HG03575 (cell line): ENCODE data around the gene COL2A1.

Experiments used
- ATAC-seq: cut with Tn5 transposase; IDR thresholded peaks from one replicate; pipeline ENCODE4 v1.9.1; 2021; ENCODE audit not compliant: unreplicated experiment, insufficient number of reproducible peaks, low FRiP score; ENCODE audit errors: extremely low read depth

COL2A1 gene

DNA sequence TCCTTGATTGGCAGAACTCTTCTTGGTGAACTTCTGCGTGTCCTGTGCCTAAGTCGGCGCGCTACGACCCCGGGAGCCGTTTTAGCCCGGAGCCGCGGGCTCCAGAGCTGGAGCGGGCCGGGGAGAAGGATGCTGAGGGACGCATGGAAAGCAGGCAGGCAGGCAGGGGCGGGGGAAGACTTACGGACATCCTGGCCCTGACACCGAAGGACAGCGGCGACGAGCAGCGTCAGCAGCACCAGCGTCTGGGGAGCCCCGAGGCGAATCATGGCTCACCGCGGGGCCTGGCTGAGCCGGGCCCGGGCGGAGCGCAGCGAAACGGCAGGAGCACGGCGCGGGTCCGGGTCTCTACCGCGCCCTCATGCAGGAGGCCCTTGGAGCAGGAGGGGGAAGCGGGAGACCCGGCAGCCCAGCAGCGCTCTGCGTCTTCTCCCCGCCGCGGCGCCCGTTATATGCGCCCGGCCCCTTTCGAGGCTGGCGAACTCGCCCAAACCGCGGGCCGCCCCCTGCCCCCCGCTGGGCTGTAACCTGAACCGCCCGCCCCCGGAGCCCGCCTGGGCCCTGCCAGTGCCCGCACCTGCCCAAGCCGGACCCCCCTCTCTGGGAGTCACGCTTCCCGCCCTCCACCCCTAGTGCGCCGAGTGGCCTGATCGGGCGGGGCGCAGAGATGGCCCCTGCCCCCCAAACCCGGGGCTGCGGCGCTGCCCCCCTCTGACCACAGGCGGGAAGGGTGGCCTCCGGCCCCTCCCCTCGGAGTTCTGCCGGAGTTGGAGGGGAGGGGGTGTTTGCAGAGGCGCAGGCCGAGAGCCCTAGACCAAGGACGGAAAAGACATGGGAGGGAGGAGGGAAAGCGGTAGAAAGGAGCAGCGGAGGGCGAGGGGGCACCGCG is at the start of gene COL2A1:
Gene COL2A1, minus strand, starts transcription at position 424 of the 889 bp plus-strand sequence. Its CDS starts 155 bp downstream, at position 269.
- no peak for ATAC-seq

DNA sequence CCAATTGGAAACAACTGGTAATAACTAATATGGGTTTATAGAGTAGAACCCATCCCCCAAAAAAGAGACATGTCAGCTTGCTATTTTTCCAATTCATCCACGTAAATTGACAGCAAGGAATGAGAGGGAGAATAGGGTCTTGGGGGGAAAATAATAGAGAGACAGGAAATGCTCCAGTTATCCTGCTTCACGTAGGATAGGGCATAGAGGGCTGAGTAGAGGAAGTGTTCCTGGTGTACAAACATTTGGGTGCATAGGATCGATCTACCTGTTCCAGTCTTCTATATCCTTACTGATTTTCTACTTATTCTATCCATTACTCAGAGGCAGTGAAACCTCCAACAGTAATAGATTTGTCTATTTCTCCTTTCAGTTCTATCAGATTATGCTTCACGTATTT is 49.6 kb upstream of the COL2A1 start:
- no peak for ATAC-seq

- ATAC-seq: no peak
Measured at GRCh38 chr12:48053122-48053521, 48.8 kb upstream of the COL2A1 start.

DNA sequence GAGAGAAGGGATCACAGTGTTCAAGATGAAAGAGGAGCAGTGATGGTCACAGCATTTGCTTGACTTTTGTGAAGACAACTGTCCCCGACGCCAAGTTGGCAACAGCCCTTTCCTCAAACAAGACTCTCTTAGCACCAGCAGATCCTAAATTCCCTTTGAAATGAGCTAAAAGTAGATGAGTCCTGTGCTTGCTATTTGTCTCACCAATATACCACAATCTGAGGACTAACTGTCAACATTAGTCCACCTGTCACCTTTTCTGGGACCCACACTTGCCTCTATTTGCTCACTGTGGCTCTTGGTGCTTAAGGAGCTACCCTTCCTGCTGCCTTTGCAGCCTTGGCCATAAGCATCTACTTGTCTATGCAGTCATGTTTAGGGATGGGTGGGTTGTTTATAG is 47.4 kb upstream of the COL2A1 start:
- ATAC-seq: no peak

- no peak for ATAC-seq
Measured at GRCh38 chr12:48050174-48050573, 45.9 kb upstream of the COL2A1 start.

DNA sequence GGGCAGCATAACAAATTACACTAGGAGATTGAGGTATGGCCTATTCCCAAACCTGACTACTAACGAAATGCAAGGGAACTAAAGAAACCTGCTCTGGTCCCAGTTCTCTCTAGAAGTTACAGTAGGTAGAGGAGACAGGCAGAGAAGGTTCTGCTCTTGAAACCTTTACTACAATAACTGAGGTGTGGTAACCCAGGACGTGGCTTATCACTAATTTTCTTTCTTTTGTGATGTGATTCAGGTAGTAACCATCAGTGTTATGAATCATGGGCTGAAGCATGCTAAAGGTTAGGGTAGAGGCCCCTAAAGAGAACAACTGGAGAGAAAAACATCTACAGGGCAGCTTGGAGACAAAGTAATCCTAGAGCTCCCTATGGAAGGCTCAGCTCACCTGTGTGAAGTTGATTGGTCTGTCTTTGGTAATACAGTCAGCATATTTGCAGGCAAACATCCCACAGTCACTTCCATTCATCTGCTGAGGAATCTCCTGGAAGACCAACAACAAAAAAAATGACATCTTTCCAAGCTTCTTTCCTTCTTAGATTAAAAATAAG is 41.8 kb upstream of the COL2A1 start:
- no peak for ATAC-seq

DNA sequence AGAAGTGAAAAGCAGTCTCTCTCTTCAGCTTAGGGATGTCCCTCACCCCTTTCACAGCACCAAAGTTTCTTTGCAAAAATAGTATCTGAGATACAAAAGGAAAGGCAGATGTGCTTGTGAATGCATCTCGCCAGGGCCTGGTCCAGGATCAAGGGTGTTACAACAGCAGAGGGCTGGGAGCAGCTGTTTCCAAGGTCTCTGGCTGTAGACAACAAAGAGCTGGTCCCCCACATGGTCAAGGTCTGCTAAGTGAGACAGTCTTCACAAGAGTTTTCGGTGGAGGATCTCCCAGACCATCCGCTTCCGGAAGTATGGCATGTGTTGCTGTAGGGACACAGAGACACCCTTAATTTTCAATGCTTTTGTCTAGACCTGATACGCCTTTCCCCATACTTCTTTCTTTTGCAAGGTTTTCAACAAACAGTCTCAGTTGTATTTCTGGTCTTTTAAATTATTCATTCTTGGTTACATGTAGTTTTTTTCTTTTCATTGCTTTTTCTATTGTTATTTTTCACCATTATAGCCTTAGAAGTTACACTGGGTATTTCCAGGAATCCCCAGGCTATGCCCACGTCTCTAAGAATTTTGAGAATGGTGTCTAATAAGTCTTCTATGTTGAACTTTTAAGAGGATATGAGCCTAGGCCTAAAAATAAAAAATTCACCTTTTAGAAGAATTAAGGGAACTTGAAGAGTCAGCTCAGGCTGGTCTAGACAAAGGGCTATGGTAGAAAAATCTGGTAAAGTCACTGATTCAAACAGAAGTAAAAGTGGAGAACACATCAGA is 41.0 kb upstream of the COL2A1 start:
- ATAC-seq: no peak

GRCh38 chr12:48044396-48044795 is 40.1 kb upstream of the COL2A1 start:
- no peak for ATAC-seq

DNA sequence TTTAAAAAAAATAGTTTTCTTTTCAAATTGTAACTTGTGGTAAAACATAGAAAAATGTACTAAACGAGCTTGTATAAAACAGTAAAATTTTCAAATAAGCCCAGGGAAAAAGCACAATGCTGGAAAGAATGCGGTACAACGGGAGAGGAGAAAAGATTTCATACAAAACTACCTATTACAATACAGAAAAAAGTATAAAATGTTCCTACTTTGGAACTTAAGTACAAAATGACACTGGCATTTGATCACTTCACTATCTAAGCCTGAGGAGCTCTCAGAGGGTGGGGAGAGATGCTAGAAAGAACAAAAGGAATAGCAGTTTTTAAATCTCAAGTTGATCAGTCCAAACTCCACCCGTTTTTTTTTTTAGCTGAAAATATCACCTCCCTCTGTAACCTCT is 39.5 kb upstream of the COL2A1 start:
- ATAC-seq: no peak

DNA sequence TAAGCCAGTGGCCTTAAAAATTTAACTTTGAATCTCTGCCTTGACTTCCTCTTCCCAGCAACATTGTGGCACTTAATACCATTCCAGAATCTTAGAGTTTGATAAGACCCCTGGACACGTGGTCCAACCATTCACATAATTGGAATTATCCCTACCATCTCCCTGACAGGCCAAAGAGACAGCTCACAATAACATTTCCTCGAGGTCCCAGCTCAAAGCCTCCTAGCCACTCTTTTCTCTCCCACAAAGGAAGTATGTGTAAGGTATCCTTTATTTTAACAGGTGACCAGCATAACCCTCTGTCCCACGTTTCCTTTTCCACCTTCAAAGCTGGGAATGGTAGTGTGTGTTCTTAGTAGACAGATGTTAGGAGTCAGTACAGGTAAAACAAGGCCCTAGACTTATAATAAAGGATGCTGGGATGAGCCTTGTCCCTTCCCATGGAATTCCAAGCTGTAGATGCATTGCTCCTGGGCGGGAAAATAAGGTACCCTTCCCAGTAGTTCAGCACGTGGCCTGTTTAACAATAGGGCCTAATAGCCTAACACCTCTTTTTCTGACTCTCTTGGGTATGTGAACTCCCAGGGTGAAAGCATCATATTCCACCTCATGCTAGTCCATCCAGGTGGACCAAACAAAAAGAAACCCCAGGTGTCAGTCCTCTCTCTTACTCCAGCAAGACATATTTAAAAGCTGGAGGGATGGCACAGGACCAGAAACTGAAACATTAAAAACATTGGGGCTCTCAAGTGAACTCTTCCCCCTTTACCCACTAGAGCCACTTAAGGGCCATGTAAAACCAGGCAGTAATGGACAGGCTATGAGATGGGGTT is 37.5 kb upstream of the COL2A1 start:
- no peak for ATAC-seq

DNA sequence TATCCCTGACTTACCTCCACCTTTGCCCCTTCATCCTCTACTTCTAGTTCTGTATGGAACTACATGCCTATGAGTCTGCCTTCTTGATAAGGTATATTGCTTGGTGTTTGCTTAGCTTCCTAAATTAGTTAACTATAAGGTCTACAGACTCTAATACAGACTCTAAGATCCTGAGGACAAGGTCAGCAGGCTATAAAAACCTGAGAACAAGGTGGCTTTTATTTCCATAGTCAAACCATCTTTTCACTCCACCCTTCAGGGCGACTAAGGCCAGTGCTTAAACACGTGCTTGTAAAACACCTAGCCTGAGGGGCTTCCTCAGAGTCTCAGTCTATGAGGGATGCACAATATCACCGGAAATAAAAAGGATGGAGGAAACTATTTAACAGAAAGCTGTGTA is 36.1 kb upstream of the COL2A1 start:
- ATAC-seq: no peak

GRCh38 chr12:48039151-48039550 is 34.9 kb upstream of the COL2A1 start:
- ATAC-seq: no peak

GRCh38 chr12:48038085-48038484 is 33.8 kb upstream of the COL2A1 start:
- ATAC-seq: no peak

DNA sequence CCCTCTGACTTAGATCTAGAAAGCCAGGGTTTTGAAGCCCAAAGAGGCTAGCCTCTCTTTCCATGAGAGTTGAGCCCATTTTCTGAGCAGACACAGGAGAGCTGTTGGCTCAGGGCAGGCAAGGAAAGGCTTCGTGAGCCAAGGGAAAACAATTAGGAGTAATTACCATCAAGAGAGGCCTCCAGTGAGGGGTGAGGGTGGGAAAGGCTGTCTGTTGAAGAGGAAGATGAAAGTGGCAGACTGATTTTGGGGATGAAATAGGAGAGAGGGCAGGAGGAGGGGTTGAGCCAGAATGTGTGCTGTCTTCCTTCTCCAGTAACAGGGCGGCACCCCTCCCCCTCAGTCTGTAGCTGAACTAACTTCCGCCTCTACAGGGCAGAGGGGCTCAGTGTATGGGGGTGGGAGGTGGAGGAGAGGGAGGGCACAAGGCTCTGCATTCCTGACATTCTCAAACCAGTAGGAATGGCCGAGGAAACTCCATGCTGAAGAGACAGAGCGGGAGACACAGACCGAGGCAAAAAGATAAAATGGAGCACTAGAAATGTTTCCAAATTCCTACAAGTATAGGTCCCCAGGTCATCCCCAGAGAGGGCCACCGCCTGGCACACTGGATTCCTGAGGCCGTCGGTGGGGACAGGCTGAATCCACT is 33.1 kb upstream of the COL2A1 start:
- ATAC-seq: no peak

- ATAC-seq: no peak
Measured at GRCh38 chr12:48036818-48037217, 32.5 kb upstream of the COL2A1 start.

- no peak for ATAC-seq
Measured at GRCh38 chr12:48034835-48035805, 30.8 kb upstream of the COL2A1 start.

DNA sequence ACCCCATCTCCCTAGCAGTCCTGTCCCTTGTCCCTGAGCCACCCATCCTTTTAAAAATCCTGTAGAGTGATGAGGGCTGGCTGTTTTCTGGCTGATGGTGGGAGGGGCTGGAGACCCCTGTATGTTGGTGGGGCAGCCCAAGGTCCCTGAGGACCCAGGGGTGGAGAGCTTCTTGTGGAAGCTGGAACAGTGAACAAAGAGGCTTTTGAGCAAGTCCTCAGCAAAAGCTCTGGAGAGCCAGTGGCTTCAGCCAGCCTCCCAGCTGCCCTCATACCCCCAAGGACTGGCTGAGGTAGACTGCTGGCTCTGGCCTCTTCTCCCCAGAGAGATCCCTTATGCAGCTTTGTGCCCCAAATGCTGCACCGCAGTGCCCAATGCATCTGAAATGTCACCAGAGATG is 29.2 kb upstream of the COL2A1 start:
- no peak for ATAC-seq

GRCh38 chr12:48032597-48032996 is 28.3 kb upstream of the COL2A1 start:
- ATAC-seq: no peak
